ENCODE results near the gene CD101. TPM values are rescaled to one million over a fixed set of nuclear protein-coding genes. Genes with fewer than 3 reads are reported as not detected.
A peak's percentile ranks its signal among the peaks of the same experiment; 100 is the strongest.

CD101 gene
- total RNA-seq, 1 donor from 2014 or later: 0.06 TPM

DNA sequence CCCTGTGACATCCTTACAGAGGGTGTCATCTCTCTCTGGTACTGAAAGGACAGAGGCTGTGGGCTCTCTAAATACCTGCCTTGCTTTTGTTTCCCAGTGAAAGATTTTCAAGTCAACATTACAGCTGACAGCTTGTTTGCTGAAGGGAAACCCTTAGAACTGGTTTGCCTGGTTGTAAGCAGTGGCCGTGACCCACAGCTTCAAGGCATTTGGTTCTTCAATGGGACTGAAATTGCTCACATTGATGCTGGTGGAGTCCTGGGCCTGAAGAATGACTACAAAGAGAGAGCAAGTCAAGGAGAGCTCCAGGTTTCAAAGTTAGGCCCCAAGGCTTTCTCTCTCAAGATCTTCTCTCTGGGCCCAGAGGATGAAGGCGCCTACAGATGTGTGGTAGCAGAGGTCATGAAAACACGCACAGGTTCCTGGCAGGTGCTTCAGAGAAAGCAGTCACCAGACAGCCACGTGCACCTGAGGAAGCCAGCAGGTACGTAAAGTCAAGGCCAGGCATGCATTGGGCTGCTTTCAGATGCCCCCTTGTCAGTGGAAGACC, 11.8 kb downstream of the CD101 start:
- no peak for DNase-seq (ENCODE audit: extremely low read depth, low read depth, low spot score)

DNA sequence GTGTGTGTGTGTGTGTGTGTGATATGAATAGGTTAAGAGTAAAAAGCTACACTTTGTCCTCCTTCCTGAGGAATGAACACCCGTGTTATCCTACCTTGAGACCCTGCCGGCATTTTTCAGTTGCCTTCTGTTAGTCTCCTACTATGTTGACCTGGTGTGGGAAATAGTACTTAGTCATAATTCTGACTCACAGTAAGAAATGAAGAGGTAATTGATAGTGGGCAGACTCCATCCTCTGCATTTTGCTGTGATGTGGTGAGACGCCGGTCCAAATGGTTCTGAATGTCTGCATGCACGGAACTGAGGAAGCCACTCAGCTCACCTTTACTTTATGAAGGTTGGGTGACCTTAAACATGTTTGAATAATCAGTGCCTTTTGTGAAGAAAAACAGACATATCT, 12.6 kb downstream of the CD101 start:
- no peak for DNase-seq (ENCODE audit: extremely low read depth, low read depth, low spot score)

DNA sequence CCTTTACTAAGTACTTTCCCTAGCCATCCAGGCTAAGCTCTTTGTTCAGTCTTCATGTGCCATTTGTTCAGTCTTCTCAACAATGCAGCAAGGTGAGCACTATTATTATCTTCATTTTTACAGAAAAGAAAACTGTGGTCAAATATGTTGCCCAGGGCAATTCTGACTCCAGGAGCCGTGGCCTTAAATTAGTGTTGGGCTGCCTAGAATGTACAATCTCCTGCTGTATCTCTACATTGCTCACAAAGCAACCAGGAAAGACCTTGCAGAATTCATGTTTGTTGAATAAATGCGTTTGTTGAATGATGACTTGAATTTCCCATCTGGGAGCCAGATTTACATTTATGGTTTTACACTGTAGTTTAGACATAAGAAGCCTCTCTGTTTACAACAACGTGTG, 14.2 kb downstream of the CD101 start:
- no peak for DNase-seq (ENCODE audit: extremely low read depth, low read depth, low spot score)

DNA sequence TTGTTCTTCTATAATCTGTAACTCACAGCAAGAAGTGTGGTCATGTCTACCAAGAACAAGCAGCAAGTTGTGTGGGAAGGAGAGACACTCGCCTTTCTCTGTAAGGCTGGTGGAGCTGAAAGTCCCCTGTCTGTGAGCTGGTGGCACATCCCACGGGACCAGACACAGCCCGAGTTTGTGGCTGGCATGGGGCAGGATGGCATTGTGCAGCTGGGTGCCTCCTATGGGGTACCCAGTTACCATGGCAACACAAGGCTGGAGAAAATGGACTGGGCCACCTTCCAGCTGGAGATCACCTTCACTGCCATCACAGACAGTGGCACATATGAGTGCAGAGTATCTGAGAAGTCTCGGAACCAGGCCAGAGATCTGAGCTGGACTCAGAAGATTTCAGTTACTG, 15.5 kb downstream of the CD101 start:
- no peak for DNase-seq (ENCODE audit: extremely low read depth, low read depth, low spot score)

DNA sequence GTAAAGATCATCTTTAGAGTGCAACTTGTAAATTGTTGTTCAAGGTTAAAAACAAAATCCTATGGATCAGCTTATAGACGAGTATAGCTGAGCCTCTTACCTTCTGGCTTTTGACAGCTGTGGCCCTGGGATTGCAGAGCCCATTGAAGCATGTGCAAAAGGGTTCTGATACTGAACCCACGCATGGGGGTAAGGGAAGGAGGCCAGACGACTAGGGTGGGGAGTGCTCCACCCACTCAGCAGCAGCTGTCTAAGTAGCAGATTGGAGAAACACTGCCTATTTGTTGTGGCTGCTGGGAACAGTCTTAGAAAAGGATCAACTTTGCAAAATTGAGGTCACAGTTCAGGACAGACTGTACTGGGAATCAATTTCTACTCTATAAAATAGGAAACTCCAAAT, 16.1 kb downstream of the CD101 start:
- DNase-seq (ENCODE audit: extremely low read depth, low read depth, low spot score): no peak

DNA sequence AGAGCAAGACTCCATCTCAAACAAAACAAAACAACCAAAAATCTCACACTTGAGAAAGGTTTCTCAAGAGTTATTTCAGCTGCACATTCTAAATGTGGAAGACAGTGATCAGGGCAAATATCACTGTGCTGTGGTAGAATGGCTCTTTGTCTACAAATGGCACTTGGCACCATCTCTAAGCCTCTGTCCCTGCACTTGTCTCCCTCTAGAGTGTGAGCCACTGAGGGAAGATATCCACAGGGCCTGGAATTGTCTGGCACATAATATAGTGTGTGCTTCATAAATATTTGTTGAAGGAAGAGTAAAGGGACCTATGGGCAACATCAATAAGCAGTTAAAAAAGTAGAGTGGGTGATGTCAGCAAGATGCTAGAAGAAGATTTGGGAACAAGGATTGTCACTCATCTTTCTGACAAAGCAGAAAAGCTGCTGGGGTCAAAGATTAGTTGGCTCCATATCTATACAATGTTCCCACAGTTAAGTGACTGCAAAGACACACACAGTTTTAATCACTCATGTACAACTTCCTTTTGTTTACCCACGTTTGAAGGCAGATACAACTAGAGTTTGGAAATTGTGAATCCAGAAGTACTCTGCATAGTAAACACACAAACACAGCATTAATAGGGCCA, 19.1 kb downstream of the CD101 start:
- DNase-seq (ENCODE audit: extremely low read depth, low read depth, low spot score): no peak

DNA sequence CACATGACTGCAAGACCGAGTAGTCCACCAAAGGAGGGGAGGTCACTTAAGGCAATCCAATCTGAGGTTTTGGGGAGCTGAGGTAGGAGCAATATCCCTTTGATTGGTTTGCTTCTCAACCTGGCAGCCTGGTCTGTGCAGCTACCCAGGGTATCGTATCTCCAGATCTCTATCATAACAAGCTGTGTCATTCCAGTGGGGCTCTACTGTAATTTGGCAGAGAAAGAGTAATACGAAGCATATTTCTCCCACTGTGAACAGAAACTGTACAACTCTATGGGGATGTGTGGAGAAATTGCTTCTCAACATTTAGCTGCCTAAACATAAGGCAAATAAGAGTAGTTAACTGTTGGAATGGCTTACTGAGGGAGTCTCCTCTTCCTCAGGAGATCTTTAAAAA, 20.6 kb downstream of the CD101 start:
- DNase-seq (ENCODE audit: extremely low read depth, low read depth, low spot score): no peak

DNA sequence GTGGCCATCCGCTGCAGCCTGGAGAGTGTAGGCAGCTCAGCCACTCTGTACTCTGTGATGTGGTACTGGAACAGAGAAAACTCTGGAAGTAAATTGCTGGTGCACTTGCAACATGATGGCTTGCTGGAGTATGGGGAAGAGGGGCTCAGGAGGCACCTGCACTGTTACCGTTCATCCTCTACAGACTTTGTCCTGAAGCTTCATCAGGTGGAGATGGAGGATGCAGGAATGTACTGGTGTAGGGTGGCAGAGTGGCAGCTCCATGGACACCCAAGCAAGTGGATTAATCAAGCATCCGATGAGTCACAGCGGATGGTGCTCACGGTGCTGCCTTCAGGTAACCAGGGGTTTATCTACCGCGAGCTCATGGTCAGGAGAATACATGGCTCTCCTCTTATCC, 24.0 kb downstream of the CD101 start:
- DNase-seq (ENCODE audit: extremely low read depth, low read depth, low spot score): no peak

DNA sequence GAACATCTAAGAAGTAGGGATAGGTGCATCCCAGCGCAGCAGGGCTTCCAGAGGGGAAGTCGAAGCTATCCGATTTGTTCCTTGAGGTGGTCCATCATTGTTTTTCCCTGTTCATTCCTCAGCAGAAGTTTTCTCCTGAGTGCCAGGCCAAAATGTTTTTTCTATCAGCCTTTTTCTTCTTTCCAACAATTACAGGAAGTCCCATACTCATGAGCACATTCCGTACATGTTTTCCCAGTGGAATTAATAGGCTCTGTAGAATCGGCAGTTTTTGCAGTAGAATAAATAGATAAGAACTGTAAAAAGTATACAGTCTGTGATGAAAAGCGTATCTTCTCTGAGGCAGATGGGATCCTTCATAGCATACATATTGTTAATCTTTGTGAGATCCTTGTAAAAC, 24.8 kb downstream of the CD101 start:
- DNase-seq (ENCODE audit: extremely low read depth, low read depth, low spot score): peak; percentile 63

DNA sequence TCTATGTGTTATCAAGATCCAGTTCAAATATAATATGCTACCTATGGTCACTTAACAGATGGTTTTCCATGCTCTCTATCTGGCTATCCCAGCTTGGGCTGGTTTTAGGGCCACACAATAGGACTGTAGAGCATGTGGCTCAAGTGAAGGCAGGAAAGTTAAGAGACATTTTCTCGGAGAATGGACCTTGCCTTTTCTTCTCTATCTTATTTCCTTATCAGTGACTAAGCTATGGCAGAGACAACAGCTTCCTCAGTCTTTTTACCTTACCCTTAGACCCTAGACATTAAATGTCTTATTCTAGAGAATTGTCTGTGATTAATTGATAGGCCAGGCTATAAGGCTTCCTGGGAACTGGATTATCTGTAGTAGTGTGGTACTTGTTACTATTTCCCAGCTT, 28.1 kb downstream of the CD101 start:
- DNase-seq (ENCODE audit: extremely low read depth, low read depth, low spot score): no peak

DNA sequence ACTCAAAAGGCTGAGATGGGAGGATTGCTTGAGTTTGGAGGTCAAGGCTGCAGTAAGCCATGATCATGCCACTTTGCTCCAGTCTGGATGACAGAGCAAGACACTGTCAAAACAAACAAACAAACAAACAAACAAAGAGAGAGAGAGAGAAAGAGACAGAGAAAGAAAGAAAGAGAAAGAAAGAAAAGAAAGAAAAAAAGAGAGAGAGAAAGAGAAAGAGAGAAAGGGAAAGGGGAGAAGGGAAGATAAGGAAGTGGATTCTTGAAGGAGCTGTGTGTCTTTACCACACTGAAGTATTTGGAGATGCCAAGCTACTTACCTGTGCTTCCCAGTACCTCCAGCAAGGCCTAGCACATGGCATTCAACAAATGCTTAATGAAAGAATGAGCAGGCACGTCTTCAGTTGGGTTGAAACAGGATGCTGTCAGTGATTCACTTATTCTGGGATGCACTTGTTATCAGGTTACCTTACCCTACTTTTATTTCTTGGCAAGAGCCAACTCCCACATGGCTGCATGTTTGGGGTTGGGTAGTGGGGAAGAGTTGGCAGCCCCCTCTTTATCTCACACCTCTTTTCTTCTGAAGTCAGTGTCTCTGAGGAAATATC, 28.8 kb downstream of the CD101 start:
- DNase-seq (ENCODE audit: extremely low read depth, low read depth, low spot score): no peak

DNA sequence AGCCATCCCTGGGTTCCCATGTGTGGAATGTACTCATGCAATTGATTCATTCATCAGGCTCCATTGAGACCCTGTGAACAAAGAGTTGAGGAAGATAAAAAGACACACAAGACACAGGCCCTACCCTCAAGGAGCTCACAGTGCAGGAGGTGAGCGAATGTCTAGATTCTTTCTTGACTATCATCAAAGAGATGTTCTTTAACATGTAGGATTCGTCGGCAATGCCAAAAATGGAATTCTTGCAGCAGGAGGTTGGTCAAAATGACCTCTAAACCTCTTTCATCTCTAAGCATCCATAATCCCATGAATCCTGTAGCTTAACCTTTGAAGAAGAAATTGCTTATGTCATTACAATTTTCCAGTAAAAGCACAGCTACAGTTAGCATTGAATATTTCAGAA, 30.7 kb downstream of the CD101 start:
- no peak for DNase-seq (ENCODE audit: extremely low read depth, low read depth, low spot score)

DNA sequence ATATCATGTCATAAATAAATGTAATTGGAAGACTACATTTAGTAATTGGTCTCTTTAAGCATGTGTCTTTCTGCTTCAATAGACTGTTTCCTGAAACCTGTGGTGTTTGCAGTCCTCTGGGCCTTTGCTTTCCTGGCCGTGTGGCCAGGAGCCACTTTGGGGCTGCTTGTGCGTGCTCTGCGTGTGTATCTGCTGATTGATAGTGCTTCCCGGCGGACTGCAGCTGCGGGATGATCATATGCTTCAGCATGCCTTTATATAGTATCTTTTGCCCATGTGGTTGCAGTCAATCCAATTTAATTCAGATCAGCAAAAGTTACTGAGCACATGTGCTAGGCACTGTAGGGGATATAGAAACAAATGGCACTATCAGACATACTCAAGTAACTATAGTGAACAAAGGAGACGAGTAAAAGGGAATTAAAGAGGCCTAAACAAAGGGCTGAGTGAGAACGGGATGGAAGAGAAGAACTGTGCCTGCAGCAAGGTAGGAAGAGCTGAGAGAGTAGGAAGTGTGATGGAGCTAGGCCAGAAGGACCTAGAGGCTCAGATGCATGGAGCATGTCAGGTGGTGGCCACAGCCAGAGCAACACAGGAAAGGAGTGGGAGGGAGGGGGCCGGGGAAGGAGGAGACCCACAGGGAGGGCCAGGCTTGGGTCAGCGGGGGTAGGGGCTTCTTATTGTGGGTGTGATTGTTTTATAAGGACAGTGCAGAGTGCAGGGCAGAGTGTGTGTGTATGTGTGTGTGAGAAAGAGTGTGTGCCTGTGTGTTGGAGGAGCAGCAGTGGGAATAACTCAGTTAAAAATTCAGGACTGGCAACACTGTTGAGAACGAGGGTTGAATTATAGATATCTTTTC, 31.4 kb downstream of the CD101 start:
- DNase-seq (ENCODE audit: extremely low read depth, low read depth, low spot score): no peak

DNA sequence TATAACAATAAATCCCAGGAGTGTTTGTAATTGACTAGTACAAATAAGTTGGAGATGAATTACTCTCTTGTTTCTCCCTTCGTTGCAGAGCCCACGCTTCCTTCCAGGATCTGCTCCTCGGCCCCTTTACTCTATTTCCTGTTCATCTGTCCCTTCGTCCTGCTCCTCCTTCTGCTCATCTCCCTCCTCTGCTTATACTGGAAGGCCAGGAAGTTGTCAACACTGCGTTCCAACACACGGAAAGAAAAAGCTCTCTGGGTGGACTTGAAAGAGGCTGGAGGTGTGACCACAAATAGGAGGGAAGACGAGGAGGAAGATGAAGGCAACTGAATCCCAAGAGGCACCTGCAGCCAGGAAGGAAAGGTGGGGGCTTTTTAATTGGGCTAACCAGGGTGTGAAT, 32.2 kb downstream of the CD101 start:
- no peak for DNase-seq (ENCODE audit: extremely low read depth, low read depth, low spot score)

DNA sequence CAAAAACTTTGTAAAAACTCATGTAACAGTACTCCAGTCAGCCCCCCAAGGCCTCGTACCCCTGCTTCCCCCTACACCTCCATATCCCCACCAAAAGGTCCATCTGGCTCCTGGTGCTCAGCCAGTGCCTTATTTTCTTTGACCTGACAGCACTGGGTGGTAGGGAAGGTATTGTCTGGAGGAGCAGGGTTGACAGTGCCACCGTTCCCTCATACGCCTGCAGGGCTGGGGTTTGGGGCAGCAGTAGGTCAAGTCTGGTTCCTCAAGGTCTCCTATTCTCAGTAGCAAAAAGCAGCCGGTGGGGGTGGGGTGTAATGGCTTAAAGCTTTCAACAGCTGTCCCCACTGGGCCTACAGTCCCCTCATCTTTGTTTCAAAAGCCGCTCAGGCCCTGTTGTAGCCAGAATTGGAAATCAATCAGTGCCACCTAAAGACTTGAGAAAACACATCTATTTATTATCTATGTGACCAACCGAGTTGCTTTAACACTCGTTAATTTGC, 33.3 kb downstream of the CD101 start:
- no peak for DNase-seq (ENCODE audit: extremely low read depth, low read depth, low spot score)

DNA sequence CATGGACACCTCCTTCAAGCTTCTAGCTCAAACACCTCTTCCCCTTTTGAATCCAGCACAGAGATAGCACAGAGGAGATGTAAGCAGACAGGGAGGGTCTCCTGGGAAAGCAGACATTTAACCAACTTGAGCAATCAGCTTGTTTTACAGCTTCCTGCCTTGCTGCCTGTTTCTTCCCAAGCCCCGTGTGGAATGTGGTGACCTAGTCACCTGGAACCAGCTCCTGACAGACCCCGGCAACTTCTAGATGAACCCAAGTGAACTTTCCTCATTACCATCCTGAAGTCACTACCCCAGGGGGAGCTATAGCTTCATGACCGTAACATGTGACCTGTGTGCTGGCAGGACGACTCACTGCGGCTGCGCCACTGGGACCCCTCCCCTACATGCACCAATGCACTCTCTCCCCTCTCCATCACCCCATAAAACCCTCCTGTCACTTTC, 34.5 kb downstream of the CD101 start:
- no peak for DNase-seq (ENCODE audit: extremely low read depth, low read depth, low spot score)

DNA sequence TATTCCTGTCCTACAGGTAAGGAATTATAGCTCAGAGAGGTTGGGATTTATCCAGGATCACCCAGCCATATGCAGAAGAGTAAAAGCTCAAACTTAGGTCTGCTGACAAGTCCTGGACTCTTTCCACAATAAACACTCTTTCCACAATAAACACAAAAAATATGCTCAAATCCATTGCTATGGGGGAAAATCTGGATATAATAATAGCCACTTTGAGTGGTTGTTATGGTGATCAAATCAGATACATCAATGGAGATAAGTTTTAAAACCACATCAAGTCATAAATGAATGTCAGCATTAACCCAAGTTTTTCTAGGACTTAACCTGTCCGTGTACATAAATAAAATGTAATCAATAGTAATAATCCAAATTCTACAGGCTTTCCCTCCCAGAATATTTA, 36.2 kb downstream of the CD101 start:
- no peak for DNase-seq (ENCODE audit: extremely low read depth, low read depth, low spot score)

DNA sequence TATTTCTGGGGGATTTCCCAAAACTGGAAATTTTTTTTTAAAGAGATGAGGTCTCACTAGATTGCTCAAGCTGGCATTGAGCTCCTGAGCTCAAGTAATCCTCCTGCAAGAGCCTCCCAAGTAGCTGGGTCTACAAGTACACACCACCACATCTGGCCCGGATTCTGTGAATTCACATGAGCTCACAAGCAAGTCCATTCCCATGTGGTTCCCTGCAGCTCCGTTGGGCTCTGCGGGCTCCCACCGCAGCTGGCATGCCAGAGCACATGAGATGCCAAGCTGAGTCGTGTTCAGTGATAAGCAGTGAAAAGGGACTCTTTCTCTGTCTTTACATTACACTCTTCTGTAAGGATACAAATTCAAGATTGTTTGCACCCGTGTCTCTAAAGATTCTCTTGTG, 36.7 kb downstream of the CD101 start:
- DNase-seq (ENCODE audit: extremely low read depth, low read depth, low spot score): no peak

DNA sequence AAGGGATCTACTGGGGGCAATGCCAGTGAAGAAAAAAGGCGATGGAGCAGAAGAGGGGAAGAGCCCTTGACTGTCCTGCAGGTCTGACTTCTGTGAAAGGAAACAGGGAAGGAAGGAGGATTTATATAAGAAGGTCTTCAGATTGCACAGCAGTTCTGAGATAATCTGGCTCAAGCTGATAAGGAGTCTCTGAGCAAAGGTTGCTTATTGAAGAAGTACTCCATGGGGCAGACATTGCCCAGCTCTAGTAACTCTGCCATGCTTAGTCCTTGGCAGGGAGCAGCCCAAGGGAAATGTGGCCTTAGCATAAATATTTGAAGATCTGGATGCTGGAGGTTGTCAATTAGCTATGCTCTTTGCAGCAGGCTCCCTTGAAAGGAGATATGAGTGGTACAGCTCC, 42.7 kb downstream of the CD101 start:
- DNase-seq (ENCODE audit: extremely low read depth, low read depth, low spot score): no peak

DNA sequence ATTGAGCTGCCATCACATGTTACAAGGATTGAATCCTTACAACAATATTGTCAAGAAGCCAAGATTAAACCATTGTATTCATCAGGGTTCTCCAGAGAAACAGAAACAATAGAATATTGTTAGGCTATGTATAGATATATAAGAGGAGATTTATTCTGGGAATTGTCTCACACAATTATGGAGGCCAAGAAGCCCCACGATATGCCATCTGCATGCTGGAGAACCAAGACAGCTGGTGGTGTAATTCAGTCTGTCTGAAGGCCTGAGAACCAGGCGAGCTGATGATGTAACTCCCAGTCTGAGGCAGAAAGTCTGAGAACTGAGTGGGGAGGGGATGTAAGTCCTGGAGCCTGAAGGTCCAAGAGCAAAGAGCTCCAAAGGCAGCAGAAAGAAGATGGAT, 44.1 kb downstream of the CD101 start:
- no peak for DNase-seq (ENCODE audit: extremely low read depth, low read depth, low spot score)

DNA sequence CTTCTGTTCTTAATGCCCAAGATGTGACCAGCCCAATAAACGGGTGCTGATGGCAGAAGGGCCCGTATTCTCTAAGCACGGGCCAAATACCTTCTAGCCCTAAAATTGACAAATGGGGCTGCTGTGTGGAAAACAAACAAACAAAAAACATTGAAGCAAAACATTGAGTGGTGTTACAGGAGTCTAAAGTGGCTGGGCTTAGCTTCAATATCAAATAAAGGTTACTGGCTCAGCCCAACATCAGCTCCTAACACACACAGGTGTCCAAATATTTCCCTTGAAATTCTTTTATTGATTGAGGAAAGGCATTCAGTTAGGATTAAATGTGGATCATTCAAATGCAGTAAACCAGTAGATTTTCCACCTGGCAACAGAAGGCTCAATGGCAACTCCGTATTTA, 45.2 kb downstream of the CD101 start:
- DNase-seq (ENCODE audit: extremely low read depth, low read depth, low spot score): no peak

DNA sequence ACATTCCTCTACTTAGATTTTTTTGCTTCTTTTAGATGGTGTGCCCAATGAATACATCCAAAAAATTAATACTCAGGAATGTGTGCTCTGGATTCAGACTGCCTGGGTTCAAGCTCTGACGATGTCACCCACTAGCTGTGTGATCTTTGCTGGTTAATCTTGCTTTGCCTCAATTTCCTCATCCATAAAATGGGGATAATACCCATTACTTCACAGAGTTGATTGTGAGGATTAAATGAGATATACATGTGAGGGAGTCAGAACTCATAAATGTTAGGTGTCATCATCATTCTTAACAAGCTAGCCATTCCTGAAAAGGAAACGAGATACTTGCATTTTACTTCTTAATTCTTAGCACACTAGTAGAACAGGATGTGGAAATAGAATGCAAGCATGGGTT, 45.7 kb downstream of the CD101 start:
- no peak for DNase-seq (ENCODE audit: extremely low read depth, low read depth, low spot score)

Measured in glomerular endothelial cell (primary cell).